Activated T-cell treated with anti-CD3 and anti-CD28 coated beads, Interleukin-2, amount 50 U/mL, for 4 hours (primary cell): ENCODE measurements around the gene MAST4. TPM values are rescaled to one million over a fixed set of nuclear protein-coding genes. Genes with fewer than 3 reads are reported as not detected.

Source experiments
- ATAC-seq, 2 donors: fragments of 200-7000 bp; cut with Tn5 transposase; one replicate each; pipeline ENCODE4 v1.10.0; 2021
- DNase-seq: peaks from one replicate; pipeline ENCODE4 v3.0.0-alpha.2; 2020
- H3K27me3 Mint-ChIP-seq: one replicate; pipeline ENCODE4 v1.8.0; 2021; ENCODE audit warnings: low read depth, mixed read lengths
- H3K36me3 Mint-ChIP-seq: one replicate; pipeline ENCODE4 v1.8.0; 2022; ENCODE audit warnings: mixed read lengths; ENCODE audit not compliant: insufficient read depth
- H3K4me1 Mint-ChIP-seq: one replicate; pipeline ENCODE4 v1.8.0; 2021; ENCODE audit warnings: low read depth, mixed read lengths
- H3K4me3 Mint-ChIP-seq: one replicate; pipeline ENCODE4 v1.8.0; 2021; ENCODE audit warnings: mild to moderate bottlenecking, moderate library complexity, mixed read lengths
- H3K9me3 Mint-ChIP-seq: one replicate; pipeline ENCODE4 v1.8.0; 2021; ENCODE audit warnings: mixed read lengths
- total RNA-seq, 3 donors: library from RNA; stranded (reverse); gene quantifications; one replicate each; pipeline ENCODE4 v1.2.1, GENCODE V29; 2021

MAST4 gene
- total RNA-seq, 3 donors from 2014 or later: 9.5 to 16.5 (median 15.5) TPM

- no peak for DNase-seq
- ATAC-seq: no peak
- Mint-ChIP-seq H3K36me3 (no peaks in the 10 kb centered on the region), H3K27me3 (peaks cover 6% of the 10 kb centered on the region), H3K4me1 (peaks cover 8% of the 10 kb centered on the region), H3K4me3 (no peak overlapping the region), H3K9me3 (no peaks in the 10 kb centered on the region)
Observed at GRCh38 chr5:66617226-66617861, 21.2 kb downstream of the MAST4 start.

GRCh38 chr5:66617991-66618768, 22.0 kb downstream of the MAST4 start:
- ATAC-seq (no peak), DNase-seq (no peak)
- Mint-ChIP-seq H3K36me3 (no peaks in the 10 kb centered on the region), H3K4me3 (no peak overlapping the region), H3K27me3 (peaks cover 6% of the 10 kb centered on the region), H3K9me3 (no peaks in the 10 kb centered on the region), H3K4me1 (peaks cover 8% of the 10 kb centered on the region)

GRCh38 chr5:66620711-66621110, 24.5 kb downstream of the MAST4 start:
- ATAC-seq (no peak), DNase-seq (no peak)
- no peaks in the 10 kb centered on the region for H3K9me3 Mint-ChIP-seq
- no peaks in the 10 kb centered on the region for H3K36me3 Mint-ChIP-seq
- H3K27me3 Mint-ChIP-seq: peaks cover 8% of the 10 kb centered on the region
- peaks cover 8% of the 10 kb centered on the region for H3K4me1 Mint-ChIP-seq
- no peak overlapping the region for H3K4me3 Mint-ChIP-seq

GRCh38 chr5:66621146-66621545, 25.0 kb downstream of the MAST4 start:
- H3K9me3 Mint-ChIP-seq: no peaks in the 10 kb centered on the region
- no peak for DNase-seq
- H3K4me3 Mint-ChIP-seq: no peak overlapping the region
- no peaks in the 10 kb centered on the region for H3K36me3 Mint-ChIP-seq
- peaks cover 8% of the 10 kb centered on the region for H3K27me3 Mint-ChIP-seq
- H3K4me1 Mint-ChIP-seq: peaks cover 8% of the 10 kb centered on the region
- no peak for ATAC-seq

GRCh38 chr5:66621736-66622135, 25.5 kb downstream of the MAST4 start:
- peaks cover 8% of the 10 kb centered on the region for H3K27me3 Mint-ChIP-seq
- no peak for ATAC-seq
- H3K9me3 Mint-ChIP-seq: no peaks in the 10 kb centered on the region
- H3K4me3 Mint-ChIP-seq: no peak overlapping the region
- no peaks in the 10 kb centered on the region for H3K36me3 Mint-ChIP-seq
- DNase-seq: no peak
- peaks cover 8% of the 10 kb centered on the region for H3K4me1 Mint-ChIP-seq

- Mint-ChIP-seq H3K9me3 (no peaks in the 10 kb centered on the region), H3K4me3 (no peak overlapping the region), H3K4me1 (no peaks in the 10 kb centered on the region), H3K36me3 (no peaks in the 10 kb centered on the region), H3K27me3 (peaks cover 4% of the 10 kb centered on the region)
- ATAC-seq (no peak), DNase-seq (no peak)
Observed at GRCh38 chr5:66628561-66628960, 32.4 kb downstream of the MAST4 start.

- no peak overlapping the region for H3K4me3 Mint-ChIP-seq
- ATAC-seq (no peak), DNase-seq (no peak)
- no peaks in the 10 kb centered on the region for H3K9me3 Mint-ChIP-seq
- H3K27me3 Mint-ChIP-seq: peaks cover 4% of the 10 kb centered on the region
- no peaks in the 10 kb centered on the region for H3K4me1 Mint-ChIP-seq
- no peaks in the 10 kb centered on the region for H3K36me3 Mint-ChIP-seq
Observed at GRCh38 chr5:66629446-66629845, 33.3 kb downstream of the MAST4 start.

- ATAC-seq: no peak
- Mint-ChIP-seq H3K36me3 (no peaks in the 10 kb centered on the region), H3K27me3 (peaks cover 4% of the 10 kb centered on the region), H3K9me3 (no peaks in the 10 kb centered on the region), H3K4me3 (no peak overlapping the region), H3K4me1 (no peaks in the 10 kb centered on the region)
- DNase-seq: no peak
Observed at GRCh38 chr5:66633754-66634153, 37.6 kb downstream of the MAST4 start.

- no peak overlapping the region for H3K4me3 Mint-ChIP-seq
- DNase-seq (no peak), ATAC-seq (no peak)
- no peaks in the 10 kb centered on the region for H3K27me3 Mint-ChIP-seq
- H3K36me3 Mint-ChIP-seq: no peaks in the 10 kb centered on the region
- H3K9me3 Mint-ChIP-seq: no peaks in the 10 kb centered on the region
- no peaks in the 10 kb centered on the region for H3K4me1 Mint-ChIP-seq
Observed at GRCh38 chr5:66634601-66635000, 38.4 kb downstream of the MAST4 start.

GRCh38 chr5:66637994-66638393, 41.8 kb downstream of the MAST4 start:
- Mint-ChIP-seq H3K4me1 (no peaks in the 10 kb centered on the region), H3K36me3 (no peaks in the 10 kb centered on the region), H3K9me3 (no peaks in the 10 kb centered on the region), H3K27me3 (peaks cover 7% of the 10 kb centered on the region), H3K4me3 (no peak overlapping the region)
- ATAC-seq: no peak
- DNase-seq: no peak

GRCh38 chr5:66639037-66639436, 42.8 kb downstream of the MAST4 start:
- no peaks in the 10 kb centered on the region for H3K36me3 Mint-ChIP-seq
- H3K4me3 Mint-ChIP-seq: no peak overlapping the region
- H3K4me1 Mint-ChIP-seq: no peaks in the 10 kb centered on the region
- no peaks in the 10 kb centered on the region for H3K9me3 Mint-ChIP-seq
- ATAC-seq (no peak), DNase-seq (no peak)
- H3K27me3 Mint-ChIP-seq: peaks cover 7% of the 10 kb centered on the region

- H3K36me3 Mint-ChIP-seq: no peaks in the 10 kb centered on the region
- no peaks in the 10 kb centered on the region for H3K4me1 Mint-ChIP-seq
- peaks cover 9% of the 10 kb centered on the region for H3K27me3 Mint-ChIP-seq
- no peaks in the 10 kb centered on the region for H3K9me3 Mint-ChIP-seq
- ATAC-seq (no peak), DNase-seq (no peak)
- no peak overlapping the region for H3K4me3 Mint-ChIP-seq
Observed at GRCh38 chr5:66642538-66642937, 46.3 kb downstream of the MAST4 start.

GRCh38 chr5:66643387-66643786, 47.2 kb downstream of the MAST4 start:
- ATAC-seq: no peak

GRCh38 chr5:66644111-66644510, 47.9 kb downstream of the MAST4 start:
- H3K9me3 Mint-ChIP-seq: no peaks in the 10 kb centered on the region
- H3K36me3 Mint-ChIP-seq: no peaks in the 10 kb centered on the region
- peaks cover 9% of the 10 kb centered on the region for H3K27me3 Mint-ChIP-seq
- no peaks in the 10 kb centered on the region for H3K4me1 Mint-ChIP-seq
- ATAC-seq (no peak), DNase-seq (no peak)
- H3K4me3 Mint-ChIP-seq: no peak overlapping the region

More at GRCh38 chr5:66643387-66643786, 47.2 kb downstream of the MAST4 start:
- DNase-seq: no peak
- Mint-ChIP-seq H3K4me3 (no peak overlapping the region), H3K4me1 (no peaks in the 10 kb centered on the region), H3K27me3 (peaks cover 9% of the 10 kb centered on the region), H3K36me3 (no peaks in the 10 kb centered on the region), H3K9me3 (no peaks in the 10 kb centered on the region)

GRCh38 chr5:66645039-66645438, 48.8 kb downstream of the MAST4 start:
- Mint-ChIP-seq H3K36me3 (no peaks in the 10 kb centered on the region), H3K9me3 (no peaks in the 10 kb centered on the region), H3K4me3 (no peak overlapping the region), H3K27me3 (peaks cover 11% of the 10 kb centered on the region), H3K4me1 (no peaks in the 10 kb centered on the region)
- DNase-seq (no peak), ATAC-seq (no peak)
